K562 (cell line): ENCODE data around the gene TMEM170A. TPM values are rescaled to one million over a fixed set of nuclear protein-coding genes. Genes with fewer than 3 reads are reported as not detected.
A peak's percentile ranks its signal among the peaks of the same experiment; 100 is the strongest.

Source experiments
- ARID2 ChIP-seq: fragments of 450-650 bp; IDR thresholded peaks from 2 replicates; pipeline ENCODE4 v1.6.1; 2017; ENCODE audit warnings: antibody characterized with exemption, mild to moderate bottlenecking
- BHLHE40 ChIP-seq: IDR thresholded peaks from 2 replicates; pipeline ENCODE4 v1.6.1; 2011; ENCODE audit warnings: low read length, improper control_type of control experiment
- CBFA2T2 ChIP-seq: fragments of 450-650 bp; conservative IDR thresholded peaks from 2 replicates; pipeline ENCODE4 v1.6.1; 2017; ENCODE audit warnings: mild to moderate bottlenecking
- CBX5 ChIP-seq: IDR thresholded peaks from 2 replicates; pipeline ENCODE4 v1.6.1; 2014; ENCODE audit warnings: low read depth, borderline replicate concordance
- ETS1 ChIP-seq: conservative IDR thresholded peaks from 2 replicates; pipeline ENCODE4 v1.6.1; 2011; ENCODE audit warnings: low read depth, mild to moderate bottlenecking, low read length; ENCODE audit not compliant: control insufficient read depth
- FOXJ2 ChIP-seq: fragments of 200-800 bp; sonication (Bioruptor generic); IDR thresholded peaks from 2 replicates; pipeline ENCODE4 v1.6.1; 2016; ENCODE audit warnings: missing genetic modification characterization, missing compliant biosample characterization
- ILF3 ChIP-seq: fragments of 450-650 bp; IDR thresholded peaks from 2 replicates; pipeline ENCODE4 v1.6.1; 2018; ENCODE audit warnings: antibody characterized with exemption, mild to moderate bottlenecking, moderate library complexity, borderline replicate concordance
- IRF2 ChIP-seq: sonication (generic); formaldehyde crosslinking; IDR thresholded peaks from 2 replicates; pipeline ENCODE4 v1.8.1; 2022; ENCODE audit warnings: mild to moderate bottlenecking, missing genetic modification reagents
- NFIC ChIP-seq: fragments of 450-650 bp; IDR thresholded peaks from 2 replicates; pipeline ENCODE4 v1.6.1; 2017; ENCODE audit warnings: mild to moderate bottlenecking, inconsistent platforms
- NR0B1 ChIP-seq: fragments of 450-650 bp; IDR thresholded peaks from one replicate; pipeline ENCODE4 v1.6.1; 2018; ENCODE audit warnings: mild to moderate bottlenecking, moderate library complexity; ENCODE audit not compliant: partially characterized antibody
- POLR2G ChIP-seq: fragments of 200-400 bp; formaldehyde crosslinking; IDR thresholded peaks from 2 replicates; pipeline ENCODE4 v1.6.1; 2017; ENCODE audit warnings: low read depth, mild to moderate bottlenecking, antibody characterized with exemption, low read length, moderate library complexity
- PURB ChIP-seq: sonication (generic); formaldehyde crosslinking; IDR thresholded peaks from 2 replicates; pipeline ENCODE4 v1.9.0; 2021; ENCODE audit warnings: low read depth, mild to moderate bottlenecking, missing genetic modification reagents
- SNIP1 ChIP-seq: fragments of 450-650 bp; IDR thresholded peaks from 2 replicates; pipeline ENCODE4 v1.7.1; 2017; ENCODE audit warnings: low read depth, mild to moderate bottlenecking
- TCF3 ChIP-seq: sonication (generic); formaldehyde crosslinking; IDR thresholded peaks from 2 replicates; pipeline ENCODE4 v1.4.0; 2020; ENCODE audit warnings: mild to moderate bottlenecking, missing genetic modification reagents
- TCF7L2 ChIP-seq: fragments of 150-350 bp; IDR thresholded peaks from 2 replicates; pipeline ENCODE4 v1.6.1; 2016; ENCODE audit warnings: low read depth, mild to moderate bottlenecking, low read length, moderate library complexity
- TEAD4 ChIP-seq, 2 experiments: sonication (generic) in 1 of 2; formaldehyde crosslinking in 1 of 2; IDR thresholded peaks; 2 replicates each; pipeline versions ENCODE4 v1.6.1 to v1.8.0; 2012 to 2022; ENCODE audit warnings: borderline replicate concordance in 1 of 2, inconsistent platforms in 1 of 2, low read length in 1 of 2, mild to moderate bottlenecking in 1 of 2, missing genetic modification reagents in 1 of 2
- TFAM ChIP-seq: fragments of 250-450 bp; sonication (Bioruptor Pico); conservative IDR thresholded peaks from 2 replicates; pipeline ENCODE4 v1.5.0; 2021; ENCODE audit warnings: mild to moderate bottlenecking, moderate library complexity
- USF2 ChIP-seq: sonication (generic); formaldehyde crosslinking; IDR thresholded peaks from 2 replicates; pipeline ENCODE4 v1.5.0; 2020; ENCODE audit warnings: missing genetic modification reagents
- YBX1 ChIP-seq: fragments of 450-650 bp; IDR thresholded peaks from 2 replicates; pipeline ENCODE4 v1.7.1; 2016; ENCODE audit warnings: mild to moderate bottlenecking
- ZFP91 ChIP-seq: sonication (generic); formaldehyde crosslinking; IDR thresholded peaks from 2 replicates; pipeline ENCODE4 v1.8.0; 2022; ENCODE audit warnings: mild to moderate bottlenecking, missing genetic modification reagents
- ZNF431 ChIP-seq: sonication (generic); formaldehyde crosslinking; IDR thresholded peaks from 2 replicates; pipeline ENCODE4 v1.8.0; 2022; ENCODE audit warnings: mild to moderate bottlenecking, missing genetic modification reagents
- ZNF644 ChIP-seq: fragments of 200-800 bp; sonication (Bioruptor generic); IDR thresholded peaks from 2 replicates; pipeline ENCODE4 v1.6.1; 2016; ENCODE audit warnings: low read depth, missing genetic modification characterization, missing compliant biosample characterization
- ZNF696 ChIP-seq: fragments of 250-450 bp; sonication (Bioruptor Pico); conservative IDR thresholded peaks from 2 replicates; pipeline ENCODE4 v1.4.0; 2020; ENCODE audit warnings: mild to moderate bottlenecking, moderate library complexity
- polyA plus RNA-seq, 8 experiments: library from polyadenylated mRNA; depleted of rRNA in 4 of 8; stranded (reverse) in 5 of 8; unstranded in 3 of 8; fragments of >200 nt; fragmentation: Nextera tagmentation in 2 of 8; fragmentation: Illumina TruSeq in 1 of 8; extraction: Ambion mirVana in 2 of 8; extraction: Trizol in 1 of 8; gene quantifications; 2 replicates each; pipeline versions ENCODE4 v1.2.1 to v1.2.3, GENCODE V29; 2011 to 2014; ENCODE audit warnings: inconsistent platforms in 1 of 8, missing spikeins in 1 of 8
- total RNA-seq, 7 experiments: library from RNA; depleted of rRNA in 6 of 7; stranded (reverse); fragments of >200 nt in 6 of 7; fragmentation: Illumina TruSeq in 2 of 7; extraction: Trizol in 2 of 7; gene quantifications; 2 replicates each; pipeline versions ENCODE4 v1.2.1 to v1.2.3, GENCODE V29; 2011 to 2021; ENCODE audit warnings: low replicate concordance in 1 of 7

The TMEM170A gene
- total and polyA plus RNA-seq, 9 of the 15 experiments (the other 6 are each of a cell fraction or from before 2014, with no cell fraction given), result 6.1 to 30.2 (median 15.0) TPM

GRCh38 chr16:75464122-75464918, at the start of gene TMEM170A (continued):
- no peak for TF ChIP-seq NR0B1
- no peak for TF ChIP-seq PURB (CRISPR knock-in tag)
- TF ChIP-seq CBX5, result peak; percentile 66; the same call in 1 of the 2 replicates
- TF ChIP-seq IRF2 (CRISPR knock-in tag), result no peak
- no peak for TF ChIP-seq ZNF696
- peak; percentile 44; the same call in 1 of the 2 replicates for TF ChIP-seq ILF3
- TF ChIP-seq TCF7L2, result 0 out of 2 replicates have a peak, but pooled peaks have one; percentile 10
- TF ChIP-seq USF2 (CRISPR knock-in tag), result no peak
- TF ChIP-seq SNIP1, result no peak
- TF ChIP-seq FOXJ2, result peak; percentile 44; the same call in 1 of the 2 replicates
- peak; percentile 28; the same call in 1 of the 2 replicates for TF ChIP-seq TEAD4 (IDR thresholded peaks at IDR 0.05; ENCODE audit: low read length)
- TF ChIP-seq TEAD4 (CRISPR knock-in tag; IDR thresholded peaks at IDR 0.05; ENCODE audit: borderline replicate concordance), result no peak
- TF ChIP-seq NFIC, result peak; percentile 96
- TF ChIP-seq ZNF431 (CRISPR knock-in tag), result no peak
- TF ChIP-seq ETS1, result peak; percentile 51; the same call in 1 of the 2 replicates
- no peak for TF ChIP-seq YBX1
- TF ChIP-seq BHLHE40, result peak; percentile 50; the same call in 1 of the 2 replicates
- peak; percentile 99 for TF ChIP-seq POLR2G
- peak; percentile 23; the same call in 1 of the 2 replicates for TF ChIP-seq ZFP91
- TF ChIP-seq CBFA2T2, result no peak
- TF ChIP-seq ARID2, result peak; percentile 82
- no peak for TF ChIP-seq ZNF644
- TF ChIP-seq TFAM (CRISPR knock-in tag), result no peak
- no peak for TF ChIP-seq TCF3
